BLaER1 (cell line): ENCODE data around the gene KIAA0825.

Experiments used
- H3K27ac ChIP-seq: shearing (Covaris generic); formaldehyde crosslinking; 2 replicates; pipeline ENCODE4 v1.8.1; 2022
- H3K27me3 ChIP-seq: shearing (Covaris generic); formaldehyde crosslinking; 2 replicates; pipeline ENCODE4 v1.8.1; 2022
- H3K36me3 ChIP-seq: shearing (Covaris generic); formaldehyde crosslinking; 2 replicates; pipeline ENCODE4 v1.8.1; 2022
- H3K4me1 ChIP-seq: shearing (Covaris generic); formaldehyde crosslinking; 2 replicates; pipeline ENCODE4 v1.8.1; 2022
- H3K4me2 ChIP-seq: shearing (Covaris generic); formaldehyde crosslinking; 2 replicates; pipeline ENCODE4 v1.8.1; 2022
- H3K4me3 ChIP-seq: shearing (Covaris generic); formaldehyde crosslinking; 2 replicates; pipeline ENCODE4 v1.8.1; 2022
- H3K9ac ChIP-seq: shearing (Covaris generic); formaldehyde crosslinking; 2 replicates; pipeline ENCODE4 v1.8.1; 2022
- H3K9me3 ChIP-seq: shearing (Covaris generic); formaldehyde crosslinking; 2 replicates; pipeline ENCODE4 v1.8.1; 2022
- H4K20me1 ChIP-seq: shearing (Covaris generic); formaldehyde crosslinking; 2 replicates; pipeline ENCODE4 v1.8.1; 2022
- Cebpa-rat ChIP-seq: shearing (Covaris generic); IDR thresholded peaks from 2 replicates; pipeline ENCODE4 v1.8.1; 2022

KIAA0825 gene

GRCh38 chr5:94240993-94241651 lies 377.3 kb downstream of the KIAA0825 start:
- Histone ChIP-seq H3K4me1 (no peaks in the 10 kb centered on the region), H3K27me3 (no peaks in the 10 kb centered on the region), H3K27ac (no peak overlapping the region), H3K9me3 (peaks cover under 1% of the 10 kb centered on the region; the same call in 1 of the 2 replicates), H3K4me2 (no peak overlapping the region), H4K20me1 (no peaks in the 10 kb centered on the region), H3K9ac (no peak overlapping the region), H3K36me3 (no peaks in the 10 kb centered on the region), H3K4me3 (no peak overlapping the region)
- no peak for TF ChIP-seq Cebpa-rat

- no peak overlapping the region for H3K9ac ChIP-seq
- no peaks in the 10 kb centered on the region for H3K36me3 ChIP-seq
- H3K27ac ChIP-seq, result no peak overlapping the region
- no peak overlapping the region for H3K4me3 ChIP-seq
- peaks cover 5% of the 10 kb centered on the region for H3K9me3 ChIP-seq
- no peaks in the 10 kb centered on the region for H3K27me3 ChIP-seq
- TF ChIP-seq Cebpa-rat, result no peak
- H3K4me1 ChIP-seq, result no peaks in the 10 kb centered on the region
- no peaks in the 10 kb centered on the region for H4K20me1 ChIP-seq
- no peak overlapping the region for H3K4me2 ChIP-seq
Measured at GRCh38 chr5:94240596-94240992, 377.8 kb downstream of the KIAA0825 start.

GRCh38 chr5:94240134-94240533 lies 378.3 kb downstream of the KIAA0825 start:
- Histone ChIP-seq H3K27ac (no peak overlapping the region), H3K36me3 (no peaks in the 10 kb centered on the region), H3K4me2 (no peak overlapping the region), H3K9ac (no peak overlapping the region), H3K27me3 (no peaks in the 10 kb centered on the region), H3K9me3 (peaks cover 10% of the 10 kb centered on the region), H3K4me3 (no peak overlapping the region), H3K4me1 (no peaks in the 10 kb centered on the region), H4K20me1 (no peaks in the 10 kb centered on the region)
- TF ChIP-seq Cebpa-rat, result no peak

- H3K4me3 ChIP-seq, result no peak overlapping the region
- no peaks in the 10 kb centered on the region for H3K27me3 ChIP-seq
- H3K9ac ChIP-seq, result no peak overlapping the region
Measured at GRCh38 chr5:94239266-94239665, 379.1 kb downstream of the KIAA0825 start.

GRCh38 chr5:94234987-94235386 lies 383.4 kb downstream of the KIAA0825 start:
- H3K36me3 ChIP-seq, result no peaks in the 10 kb centered on the region
- H3K4me1 ChIP-seq, result no peaks in the 10 kb centered on the region
- H3K27ac ChIP-seq, result no peak overlapping the region
- H3K4me2 ChIP-seq, result no peak overlapping the region
- H3K4me3 ChIP-seq, result no peak overlapping the region
- no peak overlapping the region for H3K9ac ChIP-seq
- no peak for TF ChIP-seq Cebpa-rat
- no peaks in the 10 kb centered on the region for H4K20me1 ChIP-seq
- no peaks in the 10 kb centered on the region for H3K27me3 ChIP-seq
- H3K9me3 ChIP-seq, result peaks cover 15% of the 10 kb centered on the region

More at GRCh38 chr5:94239266-94239665, 379.1 kb downstream of the KIAA0825 start:
- H3K36me3 ChIP-seq, result no peaks in the 10 kb centered on the region
- H3K27ac ChIP-seq, result no peak overlapping the region
- H4K20me1 ChIP-seq, result no peaks in the 10 kb centered on the region
- TF ChIP-seq Cebpa-rat, result no peak
- H3K4me1 ChIP-seq, result no peaks in the 10 kb centered on the region
- no peak overlapping the region for H3K4me2 ChIP-seq
- H3K9me3 ChIP-seq, result peaks cover 15% of the 10 kb centered on the region

- no peak for TF ChIP-seq Cebpa-rat
- Histone ChIP-seq H3K4me3 (no peak overlapping the region), H3K4me1 (no peaks in the 10 kb centered on the region), H3K9me3 (no peaks in the 10 kb centered on the region), H4K20me1 (no peaks in the 10 kb centered on the region), H3K4me2 (no peak overlapping the region), H3K9ac (no peak overlapping the region), H3K36me3 (no peaks in the 10 kb centered on the region), H3K27ac (no peak overlapping the region), H3K27me3 (no peaks in the 10 kb centered on the region)
Measured at GRCh38 chr5:94228791-94229190, 389.6 kb downstream of the KIAA0825 start.

GRCh38 chr5:94223235-94223634 lies 395.2 kb downstream of the KIAA0825 start:
- H3K36me3 ChIP-seq, result no peaks in the 10 kb centered on the region
- no peak overlapping the region for H3K4me2 ChIP-seq
- no peak for TF ChIP-seq Cebpa-rat
- no peaks in the 10 kb centered on the region for H3K9me3 ChIP-seq
- H3K27me3 ChIP-seq, result no peaks in the 10 kb centered on the region
- no peaks in the 10 kb centered on the region for H4K20me1 ChIP-seq
- H3K27ac ChIP-seq, result no peak overlapping the region
- no peaks in the 10 kb centered on the region for H3K4me1 ChIP-seq
- no peak overlapping the region for H3K4me3 ChIP-seq
- no peak overlapping the region for H3K9ac ChIP-seq

GRCh38 chr5:94218374-94218773 lies 400.0 kb downstream of the KIAA0825 start:
- no peak overlapping the region for H3K4me2 ChIP-seq
- H3K4me3 ChIP-seq, result no peak overlapping the region
- H3K9me3 ChIP-seq, result no peaks in the 10 kb centered on the region
- H4K20me1 ChIP-seq, result no peaks in the 10 kb centered on the region
- H3K9ac ChIP-seq, result no peak overlapping the region
- no peak overlapping the region for H3K27ac ChIP-seq
- H3K27me3 ChIP-seq, result no peaks in the 10 kb centered on the region
- no peaks in the 10 kb centered on the region for H3K36me3 ChIP-seq
- H3K4me1 ChIP-seq, result no peaks in the 10 kb centered on the region
- TF ChIP-seq Cebpa-rat, result no peak

- Histone ChIP-seq H3K36me3 (no peaks in the 10 kb centered on the region), H3K9ac (no peak overlapping the region), H3K27ac (no peak overlapping the region), H3K9me3 (no peaks in the 10 kb centered on the region), H3K4me1 (no peaks in the 10 kb centered on the region), H3K4me2 (no peak overlapping the region), H3K4me3 (no peak overlapping the region), H4K20me1 (no peaks in the 10 kb centered on the region), H3K27me3 (no peaks in the 10 kb centered on the region)
- TF ChIP-seq Cebpa-rat, result no peak
Measured at GRCh38 chr5:94217745-94218144, 400.7 kb downstream of the KIAA0825 start.

- H3K27me3 ChIP-seq, result no peaks in the 10 kb centered on the region
- H3K4me2 ChIP-seq, result no peak overlapping the region
- TF ChIP-seq Cebpa-rat, result no peak
- H3K36me3 ChIP-seq, result no peaks in the 10 kb centered on the region
- H4K20me1 ChIP-seq, result no peaks in the 10 kb centered on the region
- H3K9ac ChIP-seq, result no peak overlapping the region
- no peaks in the 10 kb centered on the region for H3K9me3 ChIP-seq
- H3K27ac ChIP-seq, result no peak overlapping the region
- no peaks in the 10 kb centered on the region for H3K4me1 ChIP-seq
- H3K4me3 ChIP-seq, result no peak overlapping the region
Measured at GRCh38 chr5:94217216-94217615, 401.2 kb downstream of the KIAA0825 start.

GRCh38 chr5:94212476-94212875 lies 405.9 kb downstream of the KIAA0825 start:
- no peak for TF ChIP-seq Cebpa-rat
- no peaks in the 10 kb centered on the region for H3K4me1 ChIP-seq
- H3K9ac ChIP-seq, result no peak overlapping the region
- H3K4me3 ChIP-seq, result no peak overlapping the region
- H3K36me3 ChIP-seq, result no peaks in the 10 kb centered on the region
- H3K9me3 ChIP-seq, result no peaks in the 10 kb centered on the region
- no peak overlapping the region for H3K27ac ChIP-seq
- H3K27me3 ChIP-seq, result no peaks in the 10 kb centered on the region
- no peak overlapping the region for H3K4me2 ChIP-seq
- H4K20me1 ChIP-seq, result no peaks in the 10 kb centered on the region
